ENCODE results near the gene FAM83F. TPM values are rescaled to one million over a fixed set of nuclear protein-coding genes. Genes with fewer than 3 reads are reported as not detected.
"Not testable (repeated sequence)": the region's sequence is repeated elsewhere in the genome, so short reads cannot be mapped to it uniquely, and the experiment has no call there.

The FAM83F gene
- polyA plus RNA-seq, 1 donor (not counting 4 experiments of a cell fraction or from before 2014, with no cell fraction given): 22.8 TPM

DNA sequence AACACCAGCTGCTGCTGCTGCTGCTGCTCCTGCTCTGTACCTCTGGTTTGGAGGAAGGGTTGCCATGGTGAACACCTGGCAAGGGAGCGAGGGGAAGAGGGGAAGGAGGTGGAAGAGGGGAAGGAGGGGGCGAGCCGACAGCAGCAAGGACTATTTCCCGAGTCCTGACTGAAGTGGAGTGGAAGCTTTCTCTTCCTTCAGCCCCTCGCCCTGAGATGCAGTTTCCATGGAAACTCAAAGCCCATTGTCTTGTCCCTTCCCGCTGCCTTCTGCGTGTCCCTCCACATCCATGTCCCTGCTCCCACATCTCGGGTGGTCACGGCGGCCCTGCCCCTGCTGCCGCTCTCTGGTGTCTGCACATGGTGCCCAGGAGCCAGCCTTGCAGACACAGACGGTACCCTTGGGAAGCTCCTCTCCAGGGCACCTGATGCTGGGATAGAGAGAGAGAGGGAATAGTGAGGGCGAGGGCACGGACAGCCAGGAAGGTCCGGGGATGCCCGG lies 28.6 kb downstream of the FAM83F start:
- H4K20me1 ChIP-seq (ENCODE audit: control insufficient read depth, extremely low read depth, insufficient read depth, low read length): peaks cover 12% of the 10 kb centered on the region
- H2AFZ ChIP-seq (ENCODE audit: control insufficient read depth, low read length): no peak overlapping the region
- peak overlapping the region; percentile 43 for H3K4me2 ChIP-seq (ENCODE audit: control insufficient read depth, extremely low read depth, insufficient read depth, low read depth, low read length)
- H3K9ac ChIP-seq (ENCODE audit: control insufficient read depth, extremely low read depth, insufficient read depth, low read length): no peak overlapping the region
- peaks cover 54% of the 10 kb centered on the region for H3K4me1 ChIP-seq (ENCODE audit: control insufficient read depth, extremely low read depth, insufficient read depth, low read length)
- DNase-seq (ENCODE audit: low read depth, low spot score) (no peak), FAIRE-seq (no peak)
- no peaks in the 10 kb centered on the region for H3K9me3 ChIP-seq (ENCODE audit: control insufficient read depth, low read depth, low read length)
- H3K9me1 ChIP-seq (ENCODE audit: control insufficient read depth, extremely low read depth, insufficient read depth, low read length): peaks cover 5% of the 10 kb centered on the region
- peak overlapping the region; percentile 24 for H3K27ac ChIP-seq (ENCODE audit: control insufficient read depth, insufficient read depth, low read length)
- peaks cover 34 to 35% of the 10 kb centered on the region in 2 experiments for H3K36me3 ChIP-seq (ENCODE audit: control insufficient read depth in 2 of 2, extremely low read depth in 1 of 2, insufficient read depth in 2 of 2, low read length in 2 of 2)
- no peak overlapping the region for H3K4me3 ChIP-seq (ENCODE audit: control insufficient read depth in 2 of 3, extremely low read depth in 1 of 3, insufficient read depth in 2 of 3, low read depth in 1 of 3, low read length in 3 of 3)
- TF ChIP-seq CTCF (optimal IDR thresholded peaks at IDR 0.05 in 1 of 3, IDR thresholded peaks at IDR 0.05 in 1 of 3, conservative IDR thresholded peaks at IDR 0.05 in 1 of 3; ENCODE audit: extremely low read depth in 1 of 3, insufficient read depth in 2 of 3, low read length in 3 of 3) (no peak), EZH2 (IDR thresholded peaks at IDR 0.05; ENCODE audit: low read length) (no peak)
- no peaks in the 10 kb centered on the region for H3K27me3 ChIP-seq (ENCODE audit: control insufficient read depth, extremely low read depth, insufficient read depth, low read length)
- dilution Hi-C loops (cut with MboI; ENCODE audit: extremely low pct_ligation_motif_present, low sequenced_read_pairs): no loop called here
- peaks cover 23% of the 10 kb centered on the region for H3K79me2 ChIP-seq (ENCODE audit: control insufficient read depth, insufficient read depth, low read length)

- no peak overlapping the region for H3K4me3 ChIP-seq (ENCODE audit: control insufficient read depth in 2 of 3, extremely low read depth in 1 of 3, insufficient read depth in 2 of 3, low read depth in 1 of 3, low read length in 3 of 3)
- H3K79me2 ChIP-seq (ENCODE audit: control insufficient read depth, insufficient read depth, low read length): peaks cover 20% of the 10 kb centered on the region
- peak overlapping the region; percentile 4 for H3K27ac ChIP-seq (ENCODE audit: control insufficient read depth, insufficient read depth, low read length)
- H3K9ac ChIP-seq (ENCODE audit: control insufficient read depth, extremely low read depth, insufficient read depth, low read length): no peak overlapping the region
- peaks cover 45% of the 10 kb centered on the region for H3K4me1 ChIP-seq (ENCODE audit: control insufficient read depth, extremely low read depth, insufficient read depth, low read length)
- no peaks in the 10 kb centered on the region for H3K27me3 ChIP-seq (ENCODE audit: control insufficient read depth, extremely low read depth, insufficient read depth, low read length)
- H3K36me3 ChIP-seq (ENCODE audit: control insufficient read depth in 2 of 2, extremely low read depth in 1 of 2, insufficient read depth in 2 of 2, low read length in 2 of 2): peaks cover 36 to 44% of the 10 kb centered on the region in 2 experiments
- no peaks in the 10 kb centered on the region for H3K9me1 ChIP-seq (ENCODE audit: control insufficient read depth, extremely low read depth, insufficient read depth, low read length)
- no peak overlapping the region for H3K4me2 ChIP-seq (ENCODE audit: control insufficient read depth, extremely low read depth, insufficient read depth, low read depth, low read length)
- no peak for DNase-seq (ENCODE audit: low read depth, low spot score)
- H3K9me3 ChIP-seq (ENCODE audit: control insufficient read depth, low read depth, low read length): no peaks in the 10 kb centered on the region
- dilution Hi-C loops (cut with MboI; ENCODE audit: extremely low pct_ligation_motif_present, low sequenced_read_pairs): no loop called here
- peak; percentile 51 for FAIRE-seq
- TF ChIP-seq EZH2 (IDR thresholded peaks at IDR 0.05; ENCODE audit: low read length) (no peak), CTCF (optimal IDR thresholded peaks at IDR 0.05 in 1 of 3, IDR thresholded peaks at IDR 0.05 in 1 of 3, conservative IDR thresholded peaks at IDR 0.05 in 1 of 3; ENCODE audit: extremely low read depth in 1 of 3, insufficient read depth in 2 of 3, low read length in 3 of 3) (peak; percentile 91 to 95 (median 92))
- H4K20me1 ChIP-seq (ENCODE audit: control insufficient read depth, extremely low read depth, insufficient read depth, low read length): peaks cover 12% of the 10 kb centered on the region
- H2AFZ ChIP-seq (ENCODE audit: control insufficient read depth, low read length): no peak overlapping the region
Observed at GRCh38 chr22:40024201-40025061, 29.7 kb downstream of the FAM83F start.

GRCh38 chr22:40025062-40025379 lies 30.3 kb downstream of the FAM83F start:
- H3K27me3 ChIP-seq (ENCODE audit: control insufficient read depth, extremely low read depth, insufficient read depth, low read length); H3K4me2 ChIP-seq (ENCODE audit: control insufficient read depth, extremely low read depth, insufficient read depth, low read depth, low read length); H3K27ac ChIP-seq (ENCODE audit: control insufficient read depth, insufficient read depth, low read length); H3K4me3 ChIP-seq (ENCODE audit: control insufficient read depth in 2 of 3, extremely low read depth in 1 of 3, insufficient read depth in 2 of 3, low read depth in 1 of 3, low read length in 3 of 3); dilution Hi-C loops (cut with MboI; ENCODE audit: extremely low pct_ligation_motif_present, low sequenced_read_pairs); DNase-seq (ENCODE audit: low read depth, low spot score); H3K9me3 ChIP-seq (ENCODE audit: control insufficient read depth, low read depth, low read length); H3K9me1 ChIP-seq (ENCODE audit: control insufficient read depth, extremely low read depth, insufficient read depth, low read length); H2AFZ ChIP-seq (ENCODE audit: control insufficient read depth, low read length); FAIRE-seq; H3K9ac ChIP-seq (ENCODE audit: control insufficient read depth, extremely low read depth, insufficient read depth, low read length): not testable (repeated sequence)
- Histone ChIP-seq H3K4me1 (ENCODE audit: control insufficient read depth, extremely low read depth, insufficient read depth, low read length) (peaks cover 39% of the 10 kb centered on the region), H4K20me1 (ENCODE audit: control insufficient read depth, extremely low read depth, insufficient read depth, low read length) (peaks cover 12% of the 10 kb centered on the region), H3K36me3 (ENCODE audit: control insufficient read depth in 2 of 2, extremely low read depth in 1 of 2, insufficient read depth in 2 of 2, low read length in 2 of 2) (peaks cover 32 to 50% of the 10 kb centered on the region in 2 experiments), H3K79me2 (ENCODE audit: control insufficient read depth, insufficient read depth, low read length) (peaks cover 20% of the 10 kb centered on the region)
